Measurements from ENCODE around the gene ARL13B. TPM values are rescaled to one million over a fixed set of nuclear protein-coding genes. Genes with fewer than 3 reads are reported as not detected.
"Not testable (repeated sequence)": the region's sequence is repeated elsewhere in the genome, so short reads cannot be mapped to it uniquely, and the experiment has no call there.

Gene ARL13B
- total RNA-seq, 2 experiments from 2014 or later, result 10.8 to 12.0 TPM

- DNase-seq (no peak), ATAC-seq (no peak)
- Mint-ChIP-seq H3K9me3 (ENCODE audit: insufficient read depth) (no peaks in the 10 kb centered on the region), H3K27ac (no peak within 1 kb of the TSS), H3K4me1 (ENCODE audit: low read depth) (no peaks in the 10 kb centered on the region), H3K36me3 (ENCODE audit: low read depth) (peaks cover 1% of the 10 kb centered on the region), H3K4me3 (no peak within 1 kb of the TSS), H3K27me3 (ENCODE audit: low read depth) (no peaks in the 10 kb centered on the region)
- ChIA-PET POLR2A (no interaction called here), CTCF (no interaction called here)
These were observed 48.3 kb downstream of the ARL13B start, which contains the start of gene STX19 for GRCh38 chr3:94028093-94028837. Gene STX19, minus strand, starts transcription at chr3:94028597. Its CDS starts 13,328 bp downstream, at chr3:94015269.

GRCh38 chr3:94036909-94037507 is 57.1 kb downstream of the ARL13B start:
- H3K4me1 Mint-ChIP-seq (ENCODE audit: low read depth), result no peaks in the 10 kb centered on the region
- DNase-seq, result no peak
- H3K27ac Mint-ChIP-seq, result no peak overlapping the region
- no peaks in the 10 kb centered on the region for H3K9me3 Mint-ChIP-seq (ENCODE audit: insufficient read depth)
- no peak overlapping the region for H3K4me3 Mint-ChIP-seq
- POLR2A ChIA-PET, result interaction anchor here (1.0 kb wide), 1 partner anchor 26 kb away, joined by 3 read pairs; the partner anchor contains the start of genes DHFR2 and NSUN3
- no peaks in the 10 kb centered on the region for H3K36me3 Mint-ChIP-seq (ENCODE audit: low read depth)
- ATAC-seq, result no peak
- no peaks in the 10 kb centered on the region for H3K27me3 Mint-ChIP-seq (ENCODE audit: low read depth)
- CTCF ChIA-PET, result interaction anchor here (1.0 to 1.8 kb wide), 7 partner anchors 16 to 213 kb away, joined by 3 to 6 read pairs (median 3); partner anchors contain the start of genes DHFR2 and NSUN3

DNA sequence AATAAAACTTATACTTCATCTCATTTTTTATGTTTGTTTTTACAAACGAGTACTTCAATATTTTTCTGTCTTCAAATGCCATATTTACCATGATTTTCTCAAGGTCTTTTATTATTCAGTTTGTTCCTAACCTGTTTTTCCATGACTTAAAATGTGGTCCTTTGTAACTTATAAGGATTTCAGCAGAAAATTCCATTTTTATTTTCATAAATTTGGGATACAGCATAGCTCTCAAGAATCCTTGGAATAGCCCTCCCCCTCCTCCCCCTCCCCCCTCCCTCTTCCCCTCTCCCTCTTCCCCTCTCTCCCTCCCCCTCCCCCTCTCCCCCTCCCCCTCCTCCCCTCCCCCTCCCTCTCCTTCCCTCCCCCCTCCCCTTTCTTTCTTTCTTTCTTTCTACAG is 63.3 kb downstream of the ARL13B start:
- ChIA-PET CTCF (no interaction called here), POLR2A (no interaction called here)
- H3K36me3 Mint-ChIP-seq (ENCODE audit: low read depth), result peaks cover 15% of the 10 kb centered on the region
- H3K9me3 Mint-ChIP-seq (ENCODE audit: insufficient read depth), result peaks cover 3% of the 10 kb centered on the region
- ATAC-seq, result no peak
- H3K4me1 Mint-ChIP-seq (ENCODE audit: low read depth), result no peaks in the 10 kb centered on the region
- peak overlapping the region; percentile 22 for H3K4me3 Mint-ChIP-seq
- no peaks in the 10 kb centered on the region for H3K27me3 Mint-ChIP-seq (ENCODE audit: low read depth)
- H3K27ac Mint-ChIP-seq, result peak overlapping the region; percentile 80
- DNase-seq, result no peak

DNA sequence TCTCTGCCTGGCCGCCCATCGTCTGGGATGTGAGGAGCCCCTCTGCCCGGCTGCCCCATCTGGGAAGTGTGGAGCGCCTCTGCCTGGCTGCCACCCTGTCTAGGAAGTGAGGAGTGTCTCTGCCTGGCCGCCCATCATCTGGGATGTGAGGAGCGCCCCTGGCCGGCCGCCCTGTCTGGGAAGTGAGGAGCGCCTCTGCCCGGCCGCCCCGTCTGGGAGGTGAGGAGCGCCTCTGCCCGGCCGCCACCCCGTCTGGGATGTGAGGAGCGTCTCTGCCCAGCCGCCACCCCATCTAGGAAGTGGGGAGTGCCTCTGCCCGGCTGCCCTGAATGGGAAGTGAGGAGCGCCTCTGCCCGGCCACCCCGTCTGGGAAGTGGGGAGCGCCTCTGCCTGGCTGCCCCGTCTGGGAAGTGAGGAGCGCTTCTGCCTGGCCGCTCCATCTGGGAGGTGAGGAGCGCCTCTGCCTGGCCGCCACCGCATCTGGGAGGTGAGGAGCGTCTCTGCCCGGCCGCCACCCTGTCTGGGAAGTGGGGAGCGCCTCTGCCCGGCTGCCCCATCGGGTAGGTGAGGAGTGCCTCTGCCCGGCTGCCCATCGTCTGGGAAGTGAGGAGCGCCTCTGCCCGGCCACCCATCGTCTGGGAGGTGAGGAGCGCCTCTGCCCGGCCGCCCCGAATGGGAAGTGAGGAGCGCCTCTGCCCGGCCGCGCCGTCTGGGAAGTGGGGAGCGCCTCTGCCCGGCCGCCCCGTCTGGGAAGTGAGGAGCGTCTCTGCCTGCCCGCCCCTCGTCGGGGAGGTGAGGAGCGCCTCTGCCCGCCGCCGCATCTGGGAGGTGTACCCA is 64.4 kb downstream of the ARL13B start:
- POLR2A ChIA-PET, DNase-seq: not testable (repeated sequence)
- peak overlapping the region; percentile 80 for H3K27ac Mint-ChIP-seq

GRCh38 chr3:94046533-94046932 is 66.6 kb downstream of the ARL13B start:
- CTCF ChIA-PET, result no interaction called here

More for the DNA sequence above, 64.4 kb downstream of the ARL13B start:
- H3K9me3 Mint-ChIP-seq (ENCODE audit: insufficient read depth); H3K27me3 Mint-ChIP-seq (ENCODE audit: low read depth); H3K4me1 Mint-ChIP-seq (ENCODE audit: low read depth); CTCF ChIA-PET; H3K4me3 Mint-ChIP-seq; ATAC-seq: not testable (repeated sequence)
- peaks cover 15% of the 10 kb centered on the region for H3K36me3 Mint-ChIP-seq (ENCODE audit: low read depth)

DNA sequence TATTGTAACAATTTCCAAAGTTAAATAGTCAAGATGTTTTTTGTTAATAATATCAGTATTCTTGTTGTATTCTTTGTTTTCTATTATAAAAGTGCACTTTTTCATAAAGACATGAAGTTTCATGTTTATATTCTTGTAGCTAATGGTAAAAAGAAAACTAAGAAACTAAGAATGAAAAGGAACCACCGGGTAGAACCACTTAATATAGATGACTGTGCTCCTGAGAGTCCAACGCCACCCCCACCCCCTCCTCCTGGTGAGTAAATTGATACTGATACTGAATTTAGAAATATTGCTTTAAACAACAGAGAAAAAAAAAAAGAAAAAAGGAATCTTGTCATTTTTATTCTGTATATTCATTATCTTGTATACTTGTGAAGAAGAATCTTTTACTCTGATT is 69.3 kb downstream of the ARL13B start:
- Mint-ChIP-seq H3K4me3 (no peak overlapping the region), H3K4me1 (ENCODE audit: low read depth) (no peaks in the 10 kb centered on the region), H3K27me3 (ENCODE audit: low read depth) (no peaks in the 10 kb centered on the region), H3K27ac (no peak overlapping the region), H3K9me3 (ENCODE audit: insufficient read depth) (no peaks in the 10 kb centered on the region), H3K36me3 (ENCODE audit: low read depth) (peaks cover 7% of the 10 kb centered on the region)
- ChIA-PET CTCF (interaction anchor here (2.6 kb wide), 1 partner anchor 14 kb away, joined by 10 read pairs; the partner anchor contains the start of genes DHFR2 and NSUN3), POLR2A (interaction anchor here (1.4 kb wide), 1 partner anchor 13 kb away, joined by 5 read pairs; the partner anchor contains the start of gene DHFR2)
- DNase-seq (no peak), ATAC-seq (no peak)

More at GRCh38 chr3:94046533-94046932, 66.6 kb downstream of the ARL13B start:
- H3K27me3 Mint-ChIP-seq (ENCODE audit: low read depth), result no peaks in the 10 kb centered on the region
- peaks cover 15% of the 10 kb centered on the region for H3K36me3 Mint-ChIP-seq (ENCODE audit: low read depth)
- no peaks in the 10 kb centered on the region for H3K4me1 Mint-ChIP-seq (ENCODE audit: low read depth)
- POLR2A ChIA-PET, result no interaction called here
- ATAC-seq (no peak), DNase-seq (no peak)
- no peak overlapping the region for H3K27ac Mint-ChIP-seq
- H3K9me3 Mint-ChIP-seq (ENCODE audit: insufficient read depth), result peaks cover 3% of the 10 kb centered on the region
- H3K4me3 Mint-ChIP-seq, result no peak overlapping the region

DNA sequence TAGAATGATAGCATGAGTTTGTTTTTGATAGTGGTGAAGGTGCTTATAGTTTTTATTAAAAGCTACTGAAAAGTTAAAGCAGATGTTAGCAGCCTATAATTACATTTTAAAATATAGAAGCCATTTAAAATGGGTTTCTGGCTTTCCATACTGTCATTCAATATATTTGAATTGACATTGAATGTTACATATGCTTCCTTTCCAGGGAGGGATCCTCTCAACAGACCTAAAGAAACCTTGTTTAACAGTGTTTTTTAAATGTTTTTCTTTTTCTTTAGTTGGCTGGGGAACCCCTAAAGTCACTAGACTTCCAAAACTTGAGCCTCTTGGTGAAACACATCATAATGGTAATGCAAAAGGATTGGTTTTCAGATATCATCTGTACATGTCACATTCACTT is 70.6 kb downstream of the ARL13B start:
- Mint-ChIP-seq H3K36me3 (ENCODE audit: low read depth) (no peaks in the 10 kb centered on the region), H3K4me3 (no peak overlapping the region), H3K27ac (no peak overlapping the region), H3K4me1 (ENCODE audit: low read depth) (no peaks in the 10 kb centered on the region), H3K9me3 (ENCODE audit: insufficient read depth) (no peaks in the 10 kb centered on the region), H3K27me3 (ENCODE audit: low read depth) (no peaks in the 10 kb centered on the region)
- ChIA-PET POLR2A (no interaction called here), CTCF (interaction anchor here (1.0 to 2.6 kb wide), 3 partner anchors 8 to 46 kb away, joined by 3 to 10 read pairs (median 4); partner anchors contain the start of genes DHFR2 and NSUN3)
- ATAC-seq, result no peak
- DNase-seq, result no peak

- peaks cover 26% of the 10 kb centered on the region for H3K4me1 Mint-ChIP-seq (ENCODE audit: low read depth)
- H3K4me3 Mint-ChIP-seq, result no peak overlapping the region
- POLR2A ChIA-PET, result no interaction called here
- no peaks in the 10 kb centered on the region for H3K9me3 Mint-ChIP-seq (ENCODE audit: insufficient read depth)
- H3K27me3 Mint-ChIP-seq (ENCODE audit: low read depth), result no peaks in the 10 kb centered on the region
- DNase-seq (no peak), ATAC-seq (no peak)
- no peak overlapping the region for H3K27ac Mint-ChIP-seq
- CTCF ChIA-PET, result interaction anchor here (3.1 kb wide), 1 partner anchor 10 kb away, joined by 17 read pairs; no protein-coding TSS in a partner anchor
- H3K36me3 Mint-ChIP-seq (ENCODE audit: low read depth), result peaks cover 35% of the 10 kb centered on the region
These were observed 81.3 kb downstream of the ARL13B start for GRCh38 chr3:94061297-94061696.

DNA sequence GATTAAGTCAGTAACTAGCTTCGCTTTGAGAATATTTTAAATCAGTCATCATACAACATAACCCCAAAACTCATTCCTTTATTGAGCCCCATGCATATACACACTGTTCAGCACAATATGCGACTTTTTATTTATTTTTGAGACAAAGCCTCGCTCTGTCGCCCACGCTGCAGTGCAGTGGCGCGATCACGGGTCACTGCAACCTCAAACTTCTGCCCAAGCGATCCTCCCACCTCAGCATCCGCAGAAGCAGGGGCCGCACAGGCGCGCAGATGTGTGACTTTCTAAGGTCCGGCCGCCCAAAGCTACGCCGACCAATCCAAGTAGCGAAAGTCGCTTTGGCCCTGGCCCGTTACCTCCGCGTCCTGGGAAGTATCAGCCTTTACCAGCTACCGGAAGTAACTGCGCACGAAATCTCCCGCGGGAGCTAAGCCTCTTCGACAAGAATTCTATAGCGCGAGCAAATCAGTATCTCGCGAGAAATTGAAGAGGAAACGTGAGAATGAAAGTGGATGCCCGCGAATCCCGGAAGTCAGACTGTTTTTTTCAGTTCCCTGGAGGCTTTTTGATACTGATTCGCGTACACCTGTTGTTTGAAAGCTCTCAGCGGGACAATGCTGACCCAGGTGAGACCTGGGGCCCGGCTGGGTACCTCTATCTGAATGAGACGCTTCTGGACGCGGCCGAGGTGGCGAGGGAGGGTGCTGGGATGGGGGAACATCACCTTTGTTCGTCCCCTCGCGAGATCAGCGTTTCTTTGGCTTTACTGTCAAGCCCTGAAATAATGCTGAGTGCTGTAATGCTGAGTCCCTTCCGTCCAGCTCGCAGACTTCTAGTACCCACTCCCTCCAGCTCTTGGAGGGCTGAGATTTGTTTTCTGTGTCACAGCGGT is 82.8 kb downstream of the ARL13B start, which contains the start of the genes DHFR2 and NSUN3:
Gene DHFR2 (minus strand): TSS at position 404 of the 892 bp plus-strand sequence. CDS start 1,405 bp downstream, outside the sequence.
Gene NSUN3 (plus strand): TSS at position 549 of the 892 bp plus-strand sequence. CDS start 66 bp downstream, at position 615.
- DNase-seq (peak; percentile 91), ATAC-seq (peak; percentile 92)
- H3K9me3 Mint-ChIP-seq (ENCODE audit: insufficient read depth), result no peaks in the 10 kb centered on the region
- peaks cover 50% of the 10 kb centered on the region for H3K36me3 Mint-ChIP-seq (ENCODE audit: low read depth)
- CTCF ChIA-PET, result interaction anchor here (1.0 to 3.1 kb wide), 9 partner anchors 9 to 62 kb away, joined by 3 to 31 read pairs (median 6); no protein-coding TSS in a partner anchor
- H3K4me3 Mint-ChIP-seq, result peak within 1 kb of the TSS; percentile 98
- peak within 1 kb of the TSS; percentile 98 for H3K27ac Mint-ChIP-seq
- no peaks in the 10 kb centered on the region for H3K27me3 Mint-ChIP-seq (ENCODE audit: low read depth)
- peaks cover 31% of the 10 kb centered on the region for H3K4me1 Mint-ChIP-seq (ENCODE audit: low read depth)
- POLR2A ChIA-PET, result interaction anchor here (0.5 to 2.4 kb wide), 19 partner anchors 9 to 89 kb away, joined by 3 to 25 read pairs (median 3); partner anchors contain the start of genes ARL13B and PROS1

DNA sequence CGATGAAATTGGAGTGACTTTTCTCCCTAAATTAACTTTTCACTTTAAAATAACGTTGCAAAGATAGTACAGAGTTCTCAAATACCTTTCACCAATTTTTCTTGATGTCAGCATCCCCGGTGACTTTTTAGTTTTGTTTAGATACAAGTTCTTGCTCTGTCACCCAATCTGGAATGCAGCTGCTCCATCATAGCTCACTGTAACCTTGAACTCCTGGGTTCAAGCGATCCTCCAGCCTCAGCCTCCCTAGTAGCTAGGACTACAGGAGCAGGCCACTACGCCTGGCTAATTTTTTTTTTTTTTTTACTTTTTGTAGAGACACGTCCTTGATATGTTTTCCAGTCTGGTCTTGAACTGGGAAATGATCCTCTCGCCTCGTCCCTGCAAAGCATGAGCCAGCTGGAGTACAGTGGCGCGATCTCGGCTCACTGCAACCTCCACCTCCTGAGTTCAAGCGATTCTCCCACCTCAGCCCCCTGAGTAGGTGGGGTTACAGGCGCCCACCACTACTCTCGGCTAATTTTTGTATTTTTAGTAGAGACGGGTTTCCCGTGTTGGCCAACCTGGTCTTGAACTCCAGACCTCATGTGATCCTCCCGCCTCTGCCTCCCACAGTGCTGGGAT is 83.7 kb downstream of the ARL13B start:
- H3K36me3 Mint-ChIP-seq (ENCODE audit: low read depth), result peaks cover 52% of the 10 kb centered on the region
- H3K9me3 Mint-ChIP-seq (ENCODE audit: insufficient read depth), result no peaks in the 10 kb centered on the region
- ChIA-PET POLR2A (interaction anchor here (0.6 to 2.4 kb wide), 9 partner anchors 8 to 84 kb away, joined by 3 to 25 read pairs (median 6); partner anchors contain the start of gene ARL13B), CTCF (interaction anchor here (0.7 to 3.1 kb wide), 8 partner anchors 8 to 62 kb away, joined by 3 to 31 read pairs (median 6); no protein-coding TSS in a partner anchor)
- peak overlapping the region; percentile 98 for H3K27ac Mint-ChIP-seq
- peak overlapping the region; percentile 98 for H3K4me3 Mint-ChIP-seq
- H3K4me1 Mint-ChIP-seq (ENCODE audit: low read depth), result peaks cover 31% of the 10 kb centered on the region
- ATAC-seq (no peak), DNase-seq (no peak)
- no peaks in the 10 kb centered on the region for H3K27me3 Mint-ChIP-seq (ENCODE audit: low read depth)

Data from activated CD8-positive, alpha-beta T cell treated with anti-CD3 and anti-CD28 coated beads, Interleukin-2, amount 10 ng/mL, durations not matched to agents 7 days and 5 days (primary cell).